GM19035 (cell line): ENCODE measurements around the gene GRHL3.

Experiments
- ATAC-seq: cut with Tn5 transposase; IDR thresholded peaks from one replicate; pipeline ENCODE4 v1.9.1; 2021; ENCODE audit not compliant: unreplicated experiment

GRHL3 gene

DNA sequence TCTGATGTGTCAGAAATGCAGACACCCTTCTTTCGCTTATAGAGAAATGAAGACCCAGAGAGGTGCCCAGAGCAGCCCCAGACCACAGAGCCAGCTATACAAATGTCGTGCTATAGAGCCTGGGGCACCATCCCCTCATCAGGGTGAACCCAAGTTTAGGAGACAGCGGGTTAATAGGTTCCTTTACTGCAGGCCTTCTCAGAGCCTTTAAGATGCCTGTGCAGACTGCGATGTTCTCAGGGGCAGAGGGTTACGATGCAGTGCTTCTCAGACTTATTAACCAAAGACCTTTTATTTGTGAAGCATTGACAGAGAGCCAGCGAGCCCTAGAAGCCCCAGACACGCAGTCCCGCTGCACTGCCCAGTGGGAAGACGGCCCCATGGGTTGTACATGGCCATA is 47.5 kb downstream of the GRHL3 start:
- ATAC-seq, result no peak

DNA sequence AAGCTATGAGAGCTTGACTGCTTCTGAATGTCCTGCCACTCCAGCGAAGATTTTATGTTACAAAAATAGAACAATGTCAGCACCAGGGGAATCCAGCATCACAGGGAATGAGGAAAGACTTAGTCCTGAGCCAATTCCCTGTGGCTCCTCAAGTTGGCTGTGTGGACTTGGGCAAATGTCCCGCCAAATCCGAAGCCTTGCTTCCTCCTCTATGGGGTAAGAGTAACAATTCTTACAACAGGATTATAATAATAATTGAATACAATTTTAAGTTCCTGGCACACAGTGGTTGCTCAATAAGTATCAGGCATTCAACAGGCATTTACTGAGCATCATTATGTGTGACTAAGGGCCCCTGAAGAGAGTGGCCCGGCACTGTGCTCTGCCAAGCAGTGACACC is 50.0 kb downstream of the GRHL3 start:
- no peak for ATAC-seq

DNA sequence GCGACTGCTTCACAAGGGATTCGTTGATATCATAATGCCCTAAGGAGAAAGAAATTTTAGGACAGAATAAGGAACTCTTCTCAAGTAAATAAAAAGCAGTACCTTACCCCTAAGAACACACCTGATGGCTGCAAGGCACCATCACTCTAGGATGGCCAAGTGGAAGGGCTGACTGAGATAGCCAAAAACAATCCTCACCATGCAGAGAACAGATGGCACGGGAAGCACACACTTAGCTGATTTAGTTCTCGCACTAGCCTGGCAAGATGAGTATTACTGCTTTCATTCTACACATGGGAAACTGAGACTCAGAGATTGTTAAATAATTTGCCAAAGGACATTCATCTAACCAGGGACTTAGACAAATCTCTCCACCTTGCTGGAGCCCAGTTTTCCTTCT is 50.6 kb downstream of the GRHL3 start:
- ATAC-seq, result no peak

GRCh38 chr1:24373044-24373443 is 53.9 kb downstream of the GRHL3 start:
- peak; percentile 53 for ATAC-seq

- ATAC-seq, result no peak
Measured at GRCh38 chr1:24373710-24374109, 54.6 kb downstream of the GRHL3 start.

DNA sequence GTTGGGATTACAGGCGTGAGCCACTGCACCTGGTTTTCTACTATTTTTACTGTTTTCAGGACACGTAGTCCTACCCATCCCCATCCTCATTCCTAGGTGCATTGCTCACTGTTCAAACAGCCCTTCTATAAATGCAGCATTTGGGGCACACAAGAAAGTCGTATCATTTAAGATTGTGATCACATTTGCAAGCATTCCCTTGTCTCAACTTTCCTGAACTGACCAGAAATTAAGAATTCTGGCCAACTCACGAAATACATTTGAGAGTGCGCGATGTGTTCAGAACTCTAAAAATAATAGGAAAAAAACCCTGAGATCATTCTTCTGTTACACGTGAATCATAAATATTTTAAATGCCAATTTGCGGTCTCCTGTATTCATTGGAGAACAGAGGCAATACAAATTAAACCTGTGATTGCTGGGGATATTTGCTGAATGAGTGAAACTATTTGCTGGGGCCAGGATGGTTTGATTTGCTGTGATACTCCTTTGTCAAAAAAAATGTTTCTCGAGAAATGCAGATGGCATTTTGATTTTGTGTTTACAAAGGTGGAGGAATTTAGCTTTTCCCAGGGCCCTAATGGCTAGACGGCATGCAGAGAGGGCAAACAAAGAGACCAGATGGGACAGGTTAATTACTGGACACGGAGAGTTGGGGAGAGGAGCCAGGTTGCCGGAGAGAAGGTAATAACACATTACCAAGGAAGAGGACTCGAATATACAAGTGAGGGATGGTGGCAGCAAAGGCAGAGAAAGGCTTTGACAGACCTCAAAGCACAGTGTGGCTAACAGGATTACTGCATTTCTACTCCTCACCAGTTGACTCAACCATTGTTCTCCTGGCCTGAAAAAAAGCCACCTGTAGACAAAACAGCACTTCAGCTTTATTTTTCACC is 56.0 kb downstream of the GRHL3 start:
- no peak for ATAC-seq

DNA sequence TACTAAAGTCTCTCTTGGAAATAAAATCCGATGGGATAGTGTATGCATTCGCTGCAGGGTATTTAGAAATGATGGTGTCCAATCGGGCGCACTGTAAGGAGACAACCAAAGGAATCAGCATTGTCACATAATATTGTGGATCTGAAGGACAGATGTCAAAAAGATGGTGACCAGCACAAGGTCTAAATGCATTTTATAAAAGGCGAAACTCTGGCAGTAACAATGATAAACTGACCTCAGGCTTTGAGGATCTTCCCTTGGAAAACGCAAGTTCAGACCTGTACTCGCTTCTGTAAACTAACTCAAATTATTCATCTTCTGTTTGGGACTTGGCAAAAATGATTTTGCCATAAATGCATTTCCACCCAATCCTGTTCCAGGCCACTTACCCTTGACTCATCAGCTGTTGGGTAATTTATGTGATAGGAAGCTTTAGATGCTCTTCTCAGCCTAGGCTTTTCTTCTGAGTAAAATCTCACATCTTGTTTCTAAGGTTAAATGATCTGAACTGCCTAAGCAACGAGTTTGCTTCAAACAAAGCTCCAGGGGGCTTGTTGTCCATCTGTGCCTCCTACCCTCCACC is 60.7 kb downstream of the GRHL3 start:
- ATAC-seq, result no peak

- no peak for ATAC-seq
Measured at GRCh38 chr1:24380508-24380907, 61.4 kb downstream of the GRHL3 start.

- ATAC-seq, result no peak
Measured at GRCh38 chr1:24381256-24381655, 62.1 kb downstream of the GRHL3 start.

DNA sequence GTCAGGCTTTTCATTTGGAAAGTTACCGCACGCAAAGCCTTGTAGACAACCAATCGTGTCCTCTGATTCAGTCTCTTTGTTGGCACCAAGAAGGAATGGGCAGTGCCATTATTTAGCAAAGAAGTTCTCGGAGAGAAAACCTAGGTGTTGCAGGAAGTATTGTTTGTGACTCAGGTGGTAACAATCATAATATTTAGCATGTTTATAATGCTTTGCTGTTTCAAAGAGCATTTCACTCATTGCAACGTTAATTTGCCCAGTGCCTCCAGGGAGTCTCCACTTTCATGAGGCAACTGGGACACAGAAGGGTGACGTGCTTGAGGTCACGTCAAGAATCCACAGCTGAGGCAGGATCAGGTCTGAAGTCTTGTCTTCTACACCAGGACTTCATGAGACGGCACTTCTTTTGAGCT is 63.0 kb downstream of the GRHL3 start:
- no peak for ATAC-seq

GRCh38 chr1:24383381-24383940 is 64.3 kb downstream of the GRHL3 start:
- no peak for ATAC-seq

DNA sequence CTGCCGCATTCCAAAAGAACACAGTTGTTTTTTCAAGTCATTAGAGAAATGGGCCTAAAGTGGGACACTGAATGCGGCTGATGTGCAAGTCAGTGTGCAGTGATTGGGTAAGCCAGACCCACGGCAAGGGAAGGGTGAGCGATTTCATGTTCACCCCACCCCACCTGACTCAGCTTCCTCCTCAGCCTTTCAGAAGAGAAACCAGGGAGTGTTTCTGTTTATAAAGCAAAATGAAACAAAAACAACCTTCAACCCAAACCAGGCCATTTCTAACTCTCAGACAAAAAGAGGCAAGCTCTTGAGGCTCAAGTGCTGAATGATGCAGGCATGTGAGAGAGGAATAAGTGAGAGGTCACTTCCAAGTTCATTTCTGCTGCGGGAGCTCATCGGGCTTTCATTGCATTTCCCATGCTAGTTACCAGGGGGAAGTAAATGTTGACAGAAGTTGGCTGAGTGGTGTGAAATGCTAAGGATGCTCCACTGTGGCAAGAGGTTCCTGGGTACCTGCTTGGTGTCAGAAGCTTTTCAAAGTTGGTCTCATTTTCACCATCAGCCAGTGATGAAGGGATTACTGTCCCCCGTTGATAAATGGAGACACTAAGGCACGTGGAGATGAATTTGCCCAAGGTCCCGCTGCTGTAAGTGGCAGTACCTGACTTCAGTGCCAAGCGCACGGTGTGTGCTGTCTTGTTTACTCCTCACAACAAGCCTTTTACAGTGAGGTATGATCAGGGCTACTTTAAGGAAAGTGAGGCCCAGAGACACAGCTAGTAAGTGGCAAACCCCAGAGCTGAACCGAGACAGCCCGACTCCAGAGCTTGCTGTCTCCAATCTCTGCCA is 65.3 kb downstream of the GRHL3 start:
- peak; percentile 82 for ATAC-seq

DNA sequence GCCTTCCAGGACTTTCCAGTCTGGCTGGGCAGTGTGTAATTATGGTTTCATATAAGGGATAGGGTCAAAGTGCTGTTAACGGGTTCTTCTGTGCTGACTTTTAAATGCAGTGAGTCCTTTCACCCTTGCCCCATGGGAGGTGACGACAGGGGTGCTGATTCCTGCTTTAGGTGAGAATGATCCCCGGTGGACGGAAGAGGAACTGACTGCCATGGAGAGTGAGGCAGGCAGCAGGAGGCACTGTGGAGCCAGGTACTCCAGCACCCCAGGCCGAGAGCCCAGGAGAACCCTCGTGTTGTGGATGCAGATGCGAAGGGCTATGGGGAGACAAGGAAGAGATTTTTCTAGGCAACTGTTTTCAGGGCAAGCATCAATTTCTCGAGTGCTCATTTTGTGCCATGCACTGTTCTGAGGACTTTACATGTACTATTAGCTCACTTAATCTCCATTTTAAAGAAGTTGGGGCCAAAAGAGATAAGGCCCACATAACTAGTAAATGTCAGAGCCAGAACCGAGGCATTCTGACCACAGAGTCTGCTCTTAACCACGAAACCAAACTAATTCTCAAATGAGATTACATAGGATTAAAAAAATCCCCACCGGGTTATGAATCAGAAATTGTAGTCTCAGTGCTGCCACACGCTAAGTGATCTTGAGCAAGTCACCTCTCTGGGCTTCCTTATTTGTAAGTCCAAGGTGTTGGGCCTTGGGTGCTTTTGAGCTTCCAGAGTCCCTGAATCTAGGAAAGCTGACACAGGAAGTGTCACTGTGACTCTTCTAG is 66.2 kb downstream of the GRHL3 start:
- ATAC-seq, result no peak

DNA sequence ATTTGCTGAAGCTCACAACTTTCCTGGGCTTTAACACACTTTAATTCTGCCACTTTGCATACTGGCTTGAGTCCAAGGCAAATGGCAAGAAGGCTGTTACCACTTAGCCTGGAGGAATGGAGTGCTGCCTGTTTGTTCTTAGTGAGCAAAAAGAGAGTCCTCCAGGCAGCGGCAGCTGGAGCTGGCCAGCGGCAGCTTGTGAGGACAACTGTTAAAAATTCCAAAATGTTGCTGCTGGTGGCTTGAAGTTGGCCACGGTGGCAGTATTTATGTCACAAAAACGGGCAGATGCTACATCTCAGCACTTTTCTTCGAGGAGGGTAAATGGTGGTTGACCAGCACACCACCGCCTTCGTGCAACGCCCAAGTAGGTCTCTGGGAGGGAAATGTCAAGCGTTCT is 67.1 kb downstream of the GRHL3 start:
- ATAC-seq, result no peak

GRCh38 chr1:24386931-24387330 is 67.8 kb downstream of the GRHL3 start:
- no peak for ATAC-seq

- ATAC-seq, result no peak
Measured at GRCh38 chr1:24387636-24388175, 68.5 kb downstream of the GRHL3 start.

DNA sequence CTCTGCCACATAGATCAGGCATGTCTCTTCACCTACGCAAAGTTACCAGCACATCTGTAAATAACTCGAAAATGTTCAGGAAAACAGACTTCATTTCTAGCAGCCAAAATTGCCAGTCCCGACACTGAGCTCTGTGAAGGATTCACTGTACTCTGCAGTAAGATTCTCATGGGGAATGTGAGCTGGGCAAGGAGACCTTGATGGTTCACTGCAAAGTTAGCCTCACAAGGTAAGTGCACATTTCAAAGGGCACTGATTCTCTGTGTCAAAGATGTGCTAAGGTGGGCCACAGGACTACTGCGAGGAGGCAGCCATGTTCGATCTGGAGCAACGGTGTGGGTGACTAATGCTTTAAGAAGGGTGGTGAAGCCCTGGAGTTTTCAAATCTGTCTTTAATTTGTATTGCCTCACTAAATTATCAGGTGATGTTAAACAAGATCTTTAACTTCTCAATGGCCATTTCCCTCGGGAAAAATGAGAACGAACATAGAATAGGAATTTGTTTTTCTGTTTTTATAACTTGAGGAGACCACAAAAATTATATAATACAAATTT is 69.3 kb downstream of the GRHL3 start:
- no peak for ATAC-seq

DNA sequence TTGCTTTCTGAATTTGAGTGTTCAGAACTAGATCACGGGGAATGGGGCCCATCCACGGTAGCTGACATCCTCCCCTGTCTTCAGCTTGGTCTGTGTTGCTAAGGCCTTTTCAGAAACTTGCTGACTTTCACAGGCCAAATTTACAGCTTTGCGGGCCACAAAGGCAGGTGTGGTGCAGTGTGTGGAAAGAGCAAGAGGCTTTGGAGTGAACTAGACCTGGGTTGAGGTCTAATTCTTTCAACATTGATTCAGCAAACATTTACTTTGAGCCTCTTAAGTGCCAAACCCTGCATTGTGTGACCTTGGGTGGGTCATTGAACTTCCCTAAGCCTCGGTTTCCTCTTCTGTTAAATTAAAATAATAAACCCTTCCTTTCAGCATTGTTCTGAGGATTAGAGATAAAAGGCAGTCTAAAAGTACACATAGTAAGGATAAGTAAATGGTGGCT is 70.1 kb downstream of the GRHL3 start:
- no peak for ATAC-seq

DNA sequence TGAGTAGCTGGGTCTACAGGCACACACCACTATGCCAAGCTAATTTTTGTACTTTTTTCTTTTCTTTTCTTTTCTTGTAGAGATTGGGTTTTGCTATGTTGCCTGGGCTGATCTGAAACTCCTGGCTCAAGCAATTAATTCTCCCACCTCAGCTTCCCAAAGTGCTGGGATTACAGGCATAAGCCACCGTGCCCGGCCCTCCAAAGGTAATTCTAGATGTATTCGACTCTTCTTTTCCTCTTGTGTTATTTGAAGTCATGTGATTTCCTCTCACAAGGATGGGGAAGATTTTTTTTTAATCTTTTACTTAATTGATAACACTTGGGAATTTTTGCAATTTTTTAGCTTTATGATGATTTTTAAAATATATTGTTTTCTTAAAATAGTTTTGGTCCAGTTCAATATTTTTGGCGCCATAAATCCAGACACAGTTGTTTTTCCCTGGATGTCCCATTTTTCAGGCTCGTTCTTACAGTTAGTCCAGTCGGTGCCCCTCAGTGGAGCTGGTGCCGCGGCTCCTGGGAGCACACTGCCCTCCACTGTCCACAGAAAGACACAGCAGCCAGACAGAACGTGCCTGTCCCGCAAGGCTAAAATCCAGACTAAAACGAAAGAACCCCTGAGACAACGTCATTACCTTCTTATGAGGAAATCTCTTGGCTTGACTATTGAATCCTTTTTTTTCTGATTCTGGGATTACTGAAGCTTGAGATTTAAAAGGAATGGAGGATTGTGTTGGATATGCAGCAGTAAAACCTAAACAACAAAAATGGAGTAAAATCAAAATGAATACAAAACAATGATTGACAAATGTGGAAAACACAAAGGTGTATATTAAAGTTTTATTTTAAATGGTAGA is 72.0 kb downstream of the GRHL3 start:
- peak; percentile 56 for ATAC-seq
